ENCODE data around the gene SLK.

SLK gene

DNA sequence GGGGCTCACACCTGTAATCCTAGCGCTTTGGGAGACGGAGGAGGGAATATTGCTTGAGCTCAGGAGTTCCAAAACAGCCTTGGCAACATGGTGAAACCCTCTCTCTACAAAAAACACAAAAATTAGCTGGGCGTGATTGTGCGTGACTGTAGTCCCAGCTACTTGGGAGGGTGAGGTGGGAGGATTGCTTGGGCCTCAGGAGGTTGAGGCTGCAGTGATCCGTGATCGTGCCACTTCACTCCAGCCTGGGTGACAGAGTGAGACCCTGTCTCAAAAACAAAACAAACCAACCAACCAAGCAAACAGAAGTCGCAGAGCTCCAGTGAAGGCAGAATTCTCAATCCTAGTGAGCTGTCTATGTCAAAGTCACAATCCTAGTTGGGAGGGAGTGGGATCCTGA, 34.7 kb upstream of the SLK start:
- Histone ChIP-seq H3K27ac (ENCODE audit: low read depth, low read length) (no peak overlapping the region), H3K4me2 (ENCODE audit: low read depth, low read length, poor library complexity, severe bottlenecking) (no peak overlapping the region), H2AFZ (ENCODE audit: low read depth, low read length, severe bottlenecking) (no peak overlapping the region), H3K79me2 (ENCODE audit: insufficient read depth, low read length) (no peaks in the 10 kb centered on the region), H4K20me1 (ENCODE audit: low read depth, low read length) (no peaks in the 10 kb centered on the region), H3K9me3 (ENCODE audit: insufficient read depth, low read length) (no peaks in the 10 kb centered on the region), H3K9ac (ENCODE audit: low read length) (no peak overlapping the region), H3K27me3 (ENCODE audit: low read length) (no peaks in the 10 kb centered on the region), H3K9me2 (replicated peaks; ENCODE audit: insufficient read depth, low read length) (no peaks in the 10 kb centered on the region), H3K4me3 (ENCODE audit: insufficient read depth, low read length, poor library complexity, severe bottlenecking) (no peak overlapping the region), H3K36me3 (ENCODE audit: low read length) (no peaks in the 10 kb centered on the region), H3F3A (ENCODE audit: insufficient read depth) (no peaks in the 10 kb centered on the region)
- TF ChIP-seq EZH2phosphoT487 (conservative IDR thresholded peaks at IDR 0.05; ENCODE audit: low read length) = no peak
- TF ChIP-seq, protein P1, sequence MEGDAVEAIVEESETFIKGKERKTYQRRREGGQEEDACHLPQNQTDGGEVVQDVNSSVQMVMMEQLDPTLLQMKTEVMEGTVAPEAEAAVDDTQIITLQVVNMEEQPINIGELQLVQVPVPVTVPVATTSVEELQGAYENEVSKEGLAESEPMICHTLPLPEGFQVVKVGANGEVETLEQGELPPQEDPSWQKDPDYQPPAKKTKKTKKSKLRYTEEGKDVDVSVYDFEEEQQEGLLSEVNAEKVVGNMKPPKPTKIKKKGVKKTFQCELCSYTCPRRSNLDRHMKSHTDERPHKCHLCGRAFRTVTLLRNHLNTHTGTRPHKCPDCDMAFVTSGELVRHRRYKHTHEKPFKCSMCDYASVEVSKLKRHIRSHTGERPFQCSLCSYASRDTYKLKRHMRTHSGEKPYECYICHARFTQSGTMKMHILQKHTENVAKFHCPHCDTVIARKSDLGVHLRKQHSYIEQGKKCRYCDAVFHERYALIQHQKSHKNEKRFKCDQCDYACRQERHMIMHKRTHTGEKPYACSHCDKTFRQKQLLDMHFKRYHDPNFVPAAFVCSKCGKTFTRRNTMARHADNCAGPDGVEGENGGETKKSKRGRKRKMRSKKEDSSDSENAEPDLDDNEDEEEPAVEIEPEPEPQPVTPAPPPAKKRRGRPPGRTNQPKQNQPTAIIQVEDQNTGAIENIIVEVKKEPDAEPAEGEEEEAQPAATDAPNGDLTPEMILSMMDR (IDR thresholded peaks at IDR 0.05; ENCODE audit: insufficient read depth, low read length, poor library complexity, severe bottlenecking) = no peak

DNA sequence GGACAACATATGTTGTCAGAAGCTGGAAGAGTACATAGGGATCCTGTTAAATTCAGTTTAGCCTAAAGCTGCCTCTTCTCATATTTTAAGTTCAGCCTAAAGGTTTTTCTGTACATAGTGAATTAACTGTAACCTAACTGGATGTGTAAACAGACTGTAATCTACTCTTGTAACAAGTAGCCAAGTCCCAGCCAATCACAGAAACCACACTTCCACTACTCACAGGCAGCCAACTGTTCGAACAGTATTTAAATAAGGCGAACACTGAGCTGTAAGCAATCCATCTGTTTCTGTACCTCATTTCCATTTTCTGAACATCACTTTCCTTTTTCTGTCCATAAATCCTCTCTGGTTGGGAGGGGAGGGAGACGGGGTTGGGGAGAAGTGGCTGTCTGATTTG, 34.0 kb upstream of the SLK start:
- no peaks in the 10 kb centered on the region for H3K79me2 ChIP-seq (ENCODE audit: insufficient read depth, low read length)
- no peaks in the 10 kb centered on the region for H3K9me3 ChIP-seq (ENCODE audit: insufficient read depth, low read length)
- no peaks in the 10 kb centered on the region for H3F3A ChIP-seq (ENCODE audit: insufficient read depth)
- no peaks in the 10 kb centered on the region for H3K36me3 ChIP-seq (ENCODE audit: low read length)
- H3K27ac ChIP-seq (ENCODE audit: low read depth, low read length) = no peak overlapping the region
- H3K4me2 ChIP-seq (ENCODE audit: low read depth, low read length, poor library complexity, severe bottlenecking) = no peak overlapping the region
- no peak overlapping the region for H3K4me3 ChIP-seq (ENCODE audit: insufficient read depth, low read length, poor library complexity, severe bottlenecking)
- no peaks in the 10 kb centered on the region for H4K20me1 ChIP-seq (ENCODE audit: low read depth, low read length)
- no peak overlapping the region for H2AFZ ChIP-seq (ENCODE audit: low read depth, low read length, severe bottlenecking)
- no peak for TF ChIP-seq EZH2phosphoT487 (conservative IDR thresholded peaks at IDR 0.05; ENCODE audit: low read length)
- TF ChIP-seq, protein P1 (IDR thresholded peaks at IDR 0.05; ENCODE audit: insufficient read depth, low read length, poor library complexity, severe bottlenecking) = no peak
- no peak overlapping the region for H3K9ac ChIP-seq (ENCODE audit: low read length)
- no peaks in the 10 kb centered on the region for H3K9me2 ChIP-seq (replicated peaks; ENCODE audit: insufficient read depth, low read length)
- H3K27me3 ChIP-seq (ENCODE audit: low read length) = no peaks in the 10 kb centered on the region

DNA sequence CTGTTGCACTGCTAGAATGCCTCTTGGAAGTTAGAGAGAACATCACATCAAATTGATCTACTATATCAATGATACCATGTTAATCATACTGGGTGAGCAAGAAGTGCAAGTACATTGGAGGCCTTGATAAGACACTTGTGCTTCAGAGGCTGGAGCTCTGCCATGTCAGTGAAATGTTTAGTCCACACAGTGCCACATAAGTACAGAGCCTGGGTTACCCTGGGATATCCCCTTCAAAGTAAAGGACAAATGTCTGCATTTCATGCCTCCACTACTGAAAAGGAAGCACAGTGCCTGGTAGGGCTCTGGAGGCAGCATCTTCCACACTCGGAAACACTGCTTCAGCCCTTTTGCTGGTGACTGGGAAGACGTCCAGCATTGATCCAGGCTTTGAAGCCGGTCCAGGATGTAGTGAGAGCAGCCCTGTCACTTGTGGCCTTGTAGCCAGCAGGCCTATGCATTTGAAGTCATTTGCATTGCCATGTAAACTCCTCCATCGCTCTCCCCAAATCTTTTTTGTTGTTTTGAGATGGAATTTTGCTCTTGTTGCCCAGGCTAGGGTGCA, 33.3 kb upstream of the SLK start:
- Histone ChIP-seq H4K20me1 (ENCODE audit: low read depth, low read length) (no peaks in the 10 kb centered on the region), H3K79me2 (ENCODE audit: insufficient read depth, low read length) (no peaks in the 10 kb centered on the region), H3K9me2 (replicated peaks; ENCODE audit: insufficient read depth, low read length) (no peaks in the 10 kb centered on the region), H3K4me3 (ENCODE audit: insufficient read depth, low read length, poor library complexity, severe bottlenecking) (no peak overlapping the region), H3K4me2 (ENCODE audit: low read depth, low read length, poor library complexity, severe bottlenecking) (no peak overlapping the region), H3K27ac (ENCODE audit: low read depth, low read length) (no peak overlapping the region), H3K27me3 (ENCODE audit: low read length) (no peaks in the 10 kb centered on the region), H3K9ac (ENCODE audit: low read length) (no peak overlapping the region), H3K9me3 (ENCODE audit: insufficient read depth, low read length) (no peaks in the 10 kb centered on the region), H3F3A (ENCODE audit: insufficient read depth) (no peaks in the 10 kb centered on the region), H3K36me3 (ENCODE audit: low read length) (no peaks in the 10 kb centered on the region), H2AFZ (ENCODE audit: low read depth, low read length, severe bottlenecking) (no peak overlapping the region)
- TF ChIP-seq, protein P1 (IDR thresholded peaks at IDR 0.05; ENCODE audit: insufficient read depth, low read length, poor library complexity, severe bottlenecking) = no peak
- no peak for TF ChIP-seq EZH2phosphoT487 (conservative IDR thresholded peaks at IDR 0.05; ENCODE audit: low read length)
